Body of pancreas (tissue), 4 donors: Measurements from ENCODE around the gene NUMA1. TPM values are rescaled to one million over a fixed set of nuclear protein-coding genes. Genes with fewer than 3 reads are reported as not detected.

Source experiments
- ATAC-seq: fragments of 150-250 bp; one replicate; pipeline ENCODE4 v1.9.1; 2016
- DNase-seq, 4 donors: peaks; one replicate each; pipeline ENCODE4 v3.0.0-alpha.2; 2019
- H3K27ac ChIP-seq, 4 donors: fragments of 200-600 bp; sonication (generic); 1 replicate in 3 of 4; 2 replicates in 1 of 4; pipeline versions ENCODE4 v1.5.1 to v1.6.1; 2016 to 2019; ENCODE audit warnings: mild to moderate bottlenecking in 1 of 4, mixed read lengths in 1 of 4, moderate library complexity in 1 of 4
- H3K27me3 ChIP-seq, 2 donors: fragments of 200-600 bp; sonication (generic); one replicate each; pipeline ENCODE4 v1.6.0; 2016; ENCODE audit warnings: mild to moderate bottlenecking in 1 of 2
- H3K36me3 ChIP-seq, 2 donors: fragments of 200-600 bp; sonication (generic); replicated peaks in 1 of 2; 2 replicates each; pipeline ENCODE4 v1.5.1; 2016; ENCODE audit warnings: low read depth in 2 of 2; ENCODE audit not compliant: insufficient read depth in 1 of 2
- H3K4me1 ChIP-seq: fragments of 200-600 bp; sonication (generic); one replicate; pipeline ENCODE4 v1.6.0; 2016
- H3K4me3 ChIP-seq, 2 donors: fragments of 200-600 bp; sonication (generic); 1 replicate in 1 of 2; 2 replicates in 1 of 2; pipeline ENCODE4 v1.5.1; 2016 to 2019
- H3K9me3 ChIP-seq, 3 donors: fragments of 200-600 bp; sonication (generic); 1 replicate in 2 of 3; 2 replicates in 1 of 3; pipeline ENCODE4 v1.5.1; 2016
- CTCF ChIP-seq, 7 experiments: fragments of 450-650 bp in 4 of 7; fragments of 200-600 bp in 3 of 7; sonication (generic) in 3 of 7; IDR thresholded peaks; one replicate each; pipeline ENCODE4 v1.5.1; 2016 to 2019; ENCODE audit warnings: antibody characterized with exemption in 7 of 7
- POLR2A ChIP-seq, 3 donors: fragments of 450-650 bp; IDR thresholded peaks; one replicate each; pipeline ENCODE4 v1.6.1; 2016; ENCODE audit warnings: antibody characterized with exemption in 3 of 3, mild to moderate bottlenecking in 2 of 3
- WGBS, 2 donors: methylation state at CpG; one replicate each; pipeline ENCODE4 v1.1.5; 2017; 5-methylcytosine and 5-hydroxymethylcytosine counted together
- intact Hi-C: fragments of 100-400 bp; cut with DNase I; formaldehyde crosslinking; loops from one replicate; pipeline ENCODE4 v1.15.1; 2023
- total RNA-seq, 2 donors: library from RNA; depleted of rRNA; stranded (reverse); fragments of >200 nt; gene quantifications; one replicate each; pipeline ENCODE4 v1.1.0, GENCODE V29; 2016

Gene NUMA1
- total RNA-seq, 2 donors from 2014 or later: 173 to 191 TPM

GRCh38 chr11:71998649-71999310, 81.6 kb downstream of the NUMA1 start, which contains the start of gene IL18BP:
Gene IL18BP, plus strand, starts transcription at chr11:71998909. Its CDS starts 1,076 bp downstream, at chr11:71999985.
- intact Hi-C loops: no loop called here
- TF ChIP-seq POLR2A (IDR thresholded peaks at IDR 0.05) (no peak), CTCF (IDR thresholded peaks at IDR 0.05) (no peak)
- Histone ChIP-seq H3K4me3 (no peak within 1 kb of the TSS), H3K4me1 (peaks cover 16% of the 10 kb centered on the region), H3K9me3 (no peaks in the 10 kb centered on the region), H3K27me3 (no peaks in the 10 kb centered on the region), H3K36me3 (peaks cover 7 to 10% of the 10 kb centered on the region in 2 donors), H3K27ac (peak within 1 kb of the TSS; percentile 27 to 67 (median 44))
- 75 to 80% methylated on average over 9 to 11 of the region's 11 CpGs for WGBS, 2 donors
- DNase-seq (peak in 1 of 4 donors; percentile 65), ATAC-seq (no peak)

- 90 to 95% methylated on average over 2 of the region's 2 CpGs for WGBS, 2 donors
- intact Hi-C loops: no loop called here
Observed at GRCh38 chr11:71998061-71998460, 82.3 kb downstream of the NUMA1 start.

GRCh38 chr11:71997594-71997993, 82.7 kb downstream of the NUMA1 start:
- peaks cover 16% of the 10 kb centered on the region for H3K4me1 ChIP-seq
- intact Hi-C loops: no loop called here
- no peak for ATAC-seq
- H3K27me3 ChIP-seq: no peaks in the 10 kb centered on the region
- DNase-seq: no peak
- WGBS, 2 donors: 94 to 96% methylated on average over 3 of the region's 3 CpGs
- no peak overlapping the region for H3K4me3 ChIP-seq
- H3K27ac ChIP-seq: no peak overlapping the region
- H3K9me3 ChIP-seq: no peaks in the 10 kb centered on the region
- TF ChIP-seq CTCF (IDR thresholded peaks at IDR 0.05): no peak
- no peak for TF ChIP-seq POLR2A (IDR thresholded peaks at IDR 0.05)
- H3K36me3 ChIP-seq: no peaks in the 10 kb centered on the region

More at GRCh38 chr11:71998061-71998460, 82.3 kb downstream of the NUMA1 start:
- Histone ChIP-seq H3K27me3 (no peaks in the 10 kb centered on the region), H3K27ac (no peak overlapping the region), H3K4me1 (peaks cover 16% of the 10 kb centered on the region), H3K4me3 (no peak overlapping the region), H3K9me3 (no peaks in the 10 kb centered on the region), H3K36me3 (peaks cover 0 to 2% of the 10 kb centered on the region in 2 donors)
- TF ChIP-seq POLR2A (IDR thresholded peaks at IDR 0.05) (no peak), CTCF (IDR thresholded peaks at IDR 0.05) (no peak)
- ATAC-seq (no peak), DNase-seq (no peak)

- peak in 1 of 4 donors; percentile 64 for DNase-seq
Observed at GRCh38 chr11:71996946-71997345, 83.4 kb downstream of the NUMA1 start.

More at GRCh38 chr11:71996946-71997345, 83.4 kb downstream of the NUMA1 start:
- no peak overlapping the region for H3K27ac ChIP-seq
- WGBS, 2 donors: 63 to 74% methylated on average over 4 to 8 of the region's 8 CpGs
- peaks cover 16% of the 10 kb centered on the region for H3K4me1 ChIP-seq
- H3K36me3 ChIP-seq: no peaks in the 10 kb centered on the region
- TF ChIP-seq POLR2A (IDR thresholded peaks at IDR 0.05): no peak
- no peak for TF ChIP-seq CTCF (IDR thresholded peaks at IDR 0.05)
- no peak overlapping the region for H3K4me3 ChIP-seq
- intact Hi-C loops: no loop called here
- ATAC-seq: no peak
- H3K27me3 ChIP-seq: no peaks in the 10 kb centered on the region
- H3K9me3 ChIP-seq: no peaks in the 10 kb centered on the region
